ENCODE results near the gene STAT3.

The STAT3 gene

DNA sequence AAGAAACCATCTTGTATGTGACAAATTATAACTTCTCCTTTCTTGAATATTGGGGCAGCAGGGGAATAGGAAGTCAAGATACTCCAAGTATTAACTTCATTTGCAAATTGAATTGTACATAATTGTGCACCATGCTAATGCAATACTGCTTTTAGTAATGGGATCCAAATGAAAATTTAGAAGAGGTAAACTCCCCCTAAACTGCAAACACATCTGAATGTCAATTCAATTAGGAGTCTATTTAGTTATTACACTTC lies 116.5 kb downstream of the STAT3 start:
- H3K79me2 ChIP-seq (ENCODE audit: insufficient read depth, low read length), result peaks cover 81% of the 10 kb centered on the region
- no peaks in the 10 kb centered on the region for H3K27me3 ChIP-seq (ENCODE audit: insufficient read depth, low read length, poor library complexity)
- ATAC-seq (ENCODE audit: insufficient read depth, low read depth), result no peak
- H3K4me3 ChIP-seq (ENCODE audit: low read depth in 1 of 2, low read length in 2 of 2), result no peak overlapping the region
- DNase-seq, result no peak
- no peaks in the 10 kb centered on the region for H3K9me3 ChIP-seq (ENCODE audit: insufficient read depth, low read length, severe bottlenecking)
- H4K20me1 ChIP-seq (ENCODE audit: insufficient read depth, low read length), result peaks cover 4% of the 10 kb centered on the region; the same call in 1 of the 2 replicates
- peaks cover 37% of the 10 kb centered on the region for H3K4me1 ChIP-seq (ENCODE audit: insufficient read depth, low read length)
- no peak overlapping the region for H3K9ac ChIP-seq (ENCODE audit: low read depth, low read length)
- H3K4me2 ChIP-seq (ENCODE audit: insufficient read depth, low read length), result no peak overlapping the region
- TF ChIP-seq, protein P1, sequence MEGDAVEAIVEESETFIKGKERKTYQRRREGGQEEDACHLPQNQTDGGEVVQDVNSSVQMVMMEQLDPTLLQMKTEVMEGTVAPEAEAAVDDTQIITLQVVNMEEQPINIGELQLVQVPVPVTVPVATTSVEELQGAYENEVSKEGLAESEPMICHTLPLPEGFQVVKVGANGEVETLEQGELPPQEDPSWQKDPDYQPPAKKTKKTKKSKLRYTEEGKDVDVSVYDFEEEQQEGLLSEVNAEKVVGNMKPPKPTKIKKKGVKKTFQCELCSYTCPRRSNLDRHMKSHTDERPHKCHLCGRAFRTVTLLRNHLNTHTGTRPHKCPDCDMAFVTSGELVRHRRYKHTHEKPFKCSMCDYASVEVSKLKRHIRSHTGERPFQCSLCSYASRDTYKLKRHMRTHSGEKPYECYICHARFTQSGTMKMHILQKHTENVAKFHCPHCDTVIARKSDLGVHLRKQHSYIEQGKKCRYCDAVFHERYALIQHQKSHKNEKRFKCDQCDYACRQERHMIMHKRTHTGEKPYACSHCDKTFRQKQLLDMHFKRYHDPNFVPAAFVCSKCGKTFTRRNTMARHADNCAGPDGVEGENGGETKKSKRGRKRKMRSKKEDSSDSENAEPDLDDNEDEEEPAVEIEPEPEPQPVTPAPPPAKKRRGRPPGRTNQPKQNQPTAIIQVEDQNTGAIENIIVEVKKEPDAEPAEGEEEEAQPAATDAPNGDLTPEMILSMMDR (IDR thresholded peaks at IDR 0.05; ENCODE audit: borderline replicate concordance, extremely low read depth, low read length, poor library complexity, severe bottlenecking), result no peak
- TF ChIP-seq EZH2 (IDR thresholded peaks at IDR 0.05; ENCODE audit: borderline replicate concordance, low read depth, low read length, severe bottlenecking), result no peak
- no peak overlapping the region for H2AFZ ChIP-seq (ENCODE audit: low read depth, low read length)
- H3K27ac ChIP-seq (ENCODE audit: low read length), result no peak overlapping the region
- H3K36me3 ChIP-seq (ENCODE audit: insufficient read depth, low read length), result no peaks in the 10 kb centered on the region; the same call in 1 of the 2 replicates

DNA sequence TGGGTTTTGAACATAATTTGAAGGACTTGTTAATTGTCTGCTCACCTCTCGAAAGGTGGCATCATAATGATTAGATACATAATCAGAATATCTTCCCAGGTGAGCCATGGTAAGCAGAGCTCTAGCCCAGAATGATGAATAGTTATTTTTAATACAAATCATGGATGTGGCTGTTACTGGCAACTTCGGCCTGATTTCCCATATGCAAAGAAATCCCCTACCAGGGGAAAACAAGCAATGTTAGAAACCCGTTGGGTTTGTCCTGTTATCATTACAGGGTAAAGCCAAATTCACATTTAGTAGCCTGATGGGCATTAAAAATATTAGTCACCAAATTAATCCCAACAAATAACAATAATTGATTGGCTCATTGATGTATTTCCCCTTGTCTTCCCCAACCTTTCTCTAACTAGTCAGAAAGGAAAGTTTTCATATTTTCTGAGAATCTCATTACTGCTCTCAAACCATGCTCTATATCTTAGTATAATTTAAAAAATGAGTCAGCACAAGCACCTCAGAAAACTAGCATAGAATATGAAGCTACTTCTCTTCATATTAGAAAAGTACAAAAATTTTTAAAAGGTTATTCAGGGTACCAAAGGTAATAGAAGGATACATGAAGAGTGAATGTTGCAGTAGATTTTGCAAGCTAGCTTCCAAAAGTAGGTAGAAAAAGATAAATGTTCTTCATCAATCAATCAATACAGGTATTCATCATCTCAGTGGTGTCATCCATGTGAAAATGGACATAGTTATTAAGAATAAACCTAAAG lies 117.0 kb downstream of the STAT3 start:
- Histone ChIP-seq H2AFZ (ENCODE audit: low read depth, low read length) (no peak overlapping the region), H3K9ac (ENCODE audit: low read depth, low read length) (no peak overlapping the region), H3K27ac (ENCODE audit: low read length) (no peak overlapping the region), H4K20me1 (ENCODE audit: insufficient read depth, low read length) (peaks cover 4% of the 10 kb centered on the region; the same call in 1 of the 2 replicates), H3K27me3 (ENCODE audit: insufficient read depth, low read length, poor library complexity) (no peaks in the 10 kb centered on the region), H3K4me3 (ENCODE audit: low read depth in 1 of 2, low read length in 2 of 2) (no peak overlapping the region), H3K36me3 (ENCODE audit: insufficient read depth, low read length) (no peaks in the 10 kb centered on the region; the same call in 1 of the 2 replicates), H3K4me1 (ENCODE audit: insufficient read depth, low read length) (peaks cover 34% of the 10 kb centered on the region), H3K4me2 (ENCODE audit: insufficient read depth, low read length) (no peak overlapping the region), H3K79me2 (ENCODE audit: insufficient read depth, low read length) (peaks cover 86% of the 10 kb centered on the region), H3K9me3 (ENCODE audit: insufficient read depth, low read length, severe bottlenecking) (no peaks in the 10 kb centered on the region)
- ATAC-seq (ENCODE audit: insufficient read depth, low read depth) (no peak), DNase-seq (no peak)
- no peak for TF ChIP-seq EZH2 (IDR thresholded peaks at IDR 0.05; ENCODE audit: borderline replicate concordance, low read depth, low read length, severe bottlenecking)
- TF ChIP-seq, protein P1 (IDR thresholded peaks at IDR 0.05; ENCODE audit: borderline replicate concordance, extremely low read depth, low read length, poor library complexity, severe bottlenecking), result no peak

DNA sequence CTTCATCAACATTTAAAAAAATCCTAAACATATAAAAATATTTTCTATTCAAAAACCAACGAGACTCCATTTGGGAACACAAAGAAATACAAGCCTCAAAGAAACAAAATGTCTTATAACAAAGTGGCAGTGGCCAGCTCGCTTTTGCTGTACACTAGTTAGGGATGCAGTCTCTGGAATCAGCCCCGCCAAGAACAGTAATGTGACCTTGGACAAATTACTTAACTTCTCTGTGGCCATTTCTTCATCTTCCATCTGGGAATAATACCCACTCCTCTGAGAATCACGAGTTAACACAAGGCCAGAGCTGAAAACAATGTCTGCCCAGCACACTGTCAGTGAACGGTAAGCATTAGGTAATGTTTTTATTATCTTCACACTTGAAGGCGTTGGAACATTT lies 117.6 kb downstream of the STAT3 start:
- DNase-seq (no peak), ATAC-seq (ENCODE audit: insufficient read depth, low read depth) (no peak)
- Histone ChIP-seq H3K27ac (ENCODE audit: low read length) (no peak overlapping the region), H3K4me2 (ENCODE audit: insufficient read depth, low read length) (no peak overlapping the region), H3K36me3 (ENCODE audit: insufficient read depth, low read length) (no peaks in the 10 kb centered on the region; the same call in 1 of the 2 replicates), H2AFZ (ENCODE audit: low read depth, low read length) (no peak overlapping the region), H3K4me1 (ENCODE audit: insufficient read depth, low read length) (peaks cover 34% of the 10 kb centered on the region), H4K20me1 (ENCODE audit: insufficient read depth, low read length) (peaks cover 4% of the 10 kb centered on the region; the same call in 1 of the 2 replicates), H3K9ac (ENCODE audit: low read depth, low read length) (no peak overlapping the region), H3K4me3 (ENCODE audit: low read depth in 1 of 2, low read length in 2 of 2) (no peak overlapping the region), H3K27me3 (ENCODE audit: insufficient read depth, low read length, poor library complexity) (no peaks in the 10 kb centered on the region), H3K79me2 (ENCODE audit: insufficient read depth, low read length) (peaks cover 86% of the 10 kb centered on the region), H3K9me3 (ENCODE audit: insufficient read depth, low read length, severe bottlenecking) (no peaks in the 10 kb centered on the region)
- TF ChIP-seq EZH2 (IDR thresholded peaks at IDR 0.05; ENCODE audit: borderline replicate concordance, low read depth, low read length, severe bottlenecking), result no peak
- TF ChIP-seq, protein P1 (IDR thresholded peaks at IDR 0.05; ENCODE audit: borderline replicate concordance, extremely low read depth, low read length, poor library complexity, severe bottlenecking), result no peak
